SK-N-SH treated with all-trans-retinoic acid at 6 μM for 48 hours (cell line): ENCODE results near the gene PDK1.

Experiments
- ATAC-seq: fragments of 200-7000 bp; cut with Tn5 transposase; 3 replicates; pipeline ENCODE4 v1.9.1; 2020; ENCODE audit warnings: mild to moderate bottlenecking, moderate library complexity
- ARNTL ChIP-seq: fragments of 450-650 bp; formaldehyde crosslinking; IDR thresholded peaks from 2 replicates; pipeline ENCODE4 v1.5.0; 2020; ENCODE audit warnings: low read depth, mild to moderate bottlenecking, moderate library complexity, borderline replicate concordance
- BACH2 ChIP-seq: fragments of 250-450 bp; sonication (Bioruptor Pico); IDR thresholded peaks from 2 replicates; pipeline ENCODE4 v1.9.0; 2021; ENCODE audit warnings: mild to moderate bottlenecking, borderline replicate concordance
- CREB5 ChIP-seq: fragments of 250-450 bp; sonication (Bioruptor Pico); IDR thresholded peaks from 2 replicates; pipeline ENCODE4 v1.5.1; 2020; ENCODE audit warnings: low read depth, mild to moderate bottlenecking, moderate library complexity
- CSDC2 ChIP-seq: fragments of 250-450 bp; sonication (Bioruptor Pico); IDR thresholded peaks from 2 replicates; pipeline ENCODE4 v1.5.0; 2020; ENCODE audit warnings: mild to moderate bottlenecking, moderate library complexity
- CSRNP3 ChIP-seq: fragments of 250-450 bp; sonication (Bioruptor Pico); IDR thresholded peaks from 2 replicates; pipeline ENCODE4 v1.5.1; 2021; ENCODE audit warnings: mild to moderate bottlenecking, moderate library complexity
- ISL1 ChIP-seq: fragments of 250-450 bp; sonication (Bioruptor Pico); IDR thresholded peaks from 2 replicates; pipeline ENCODE4 v2.1.2; 2022; ENCODE audit warnings: mild to moderate bottlenecking, moderate library complexity
- OSR1 ChIP-seq: fragments of 250-450 bp; sonication (Bioruptor Pico); IDR thresholded peaks from 2 replicates; pipeline ENCODE4 v1.8.0; 2022; ENCODE audit warnings: moderate library complexity, mild to moderate bottlenecking, inconsistent platforms
- PATZ1 ChIP-seq: fragments of 250-450 bp; sonication (Bioruptor Pico); IDR thresholded peaks from 2 replicates; pipeline ENCODE4 v1.8.0; 2020; ENCODE audit warnings: mild to moderate bottlenecking, moderate library complexity, borderline replicate concordance
- POU6F1 ChIP-seq: fragments of 250-450 bp; sonication (Bioruptor Pico); IDR thresholded peaks from 2 replicates; pipeline ENCODE4 v1.8.0; 2021; ENCODE audit warnings: low read depth, mild to moderate bottlenecking, moderate library complexity, borderline replicate concordance
- PPARA ChIP-seq: fragments of 250-450 bp; sonication (Bioruptor Pico); IDR thresholded peaks from 2 replicates; pipeline ENCODE4 v1.5.0; 2020; ENCODE audit warnings: mild to moderate bottlenecking, borderline replicate concordance
- RARB ChIP-seq: fragments of 250-450 bp; sonication (Bioruptor Pico); IDR thresholded peaks from 2 replicates; pipeline ENCODE4 v1.8.0; 2021; ENCODE audit warnings: mild to moderate bottlenecking, moderate library complexity
- TCF4 ChIP-seq: fragments of 250-450 bp; sonication (Bioruptor Pico); IDR thresholded peaks from 2 replicates; pipeline ENCODE4 v1.8.0; 2021; ENCODE audit warnings: mild to moderate bottlenecking, moderate library complexity, borderline replicate concordance
- TOX ChIP-seq: fragments of 250-450 bp; sonication (Bioruptor Pico); IDR thresholded peaks from 2 replicates; pipeline ENCODE4 v1.8.0; 2021; ENCODE audit warnings: mild to moderate bottlenecking, moderate library complexity, borderline replicate concordance
- TSHZ2 ChIP-seq: fragments of 250-450 bp; sonication (Bioruptor Pico); IDR thresholded peaks from 2 replicates; pipeline ENCODE4 v1.5.0; 2020; ENCODE audit warnings: mild to moderate bottlenecking, moderate library complexity
- ZC3H10 ChIP-seq: fragments of 250-450 bp; sonication (Bioruptor Pico); IDR thresholded peaks from 2 replicates; pipeline ENCODE4 v1.5.1; 2021; ENCODE audit warnings: mild to moderate bottlenecking, moderate library complexity
- ZFP3 ChIP-seq: fragments of 250-450 bp; sonication (Bioruptor Pico); IDR thresholded peaks from 2 replicates; pipeline ENCODE4 v1.5.0; 2020; ENCODE audit warnings: mild to moderate bottlenecking, moderate library complexity
- ZFP30 ChIP-seq: fragments of 450-650 bp; formaldehyde crosslinking; IDR thresholded peaks from 2 replicates; pipeline ENCODE4 v1.5.0; 2022; ENCODE audit warnings: mild to moderate bottlenecking, moderate library complexity
- ZNF565 ChIP-seq: fragments of 450-650 bp; formaldehyde crosslinking; conservative IDR thresholded peaks from 2 replicates; pipeline ENCODE4 v1.5.0; 2020; ENCODE audit warnings: low read depth, mild to moderate bottlenecking, moderate library complexity
- ZNF70 ChIP-seq: fragments of 450-650 bp; formaldehyde crosslinking; IDR thresholded peaks from 2 replicates; pipeline ENCODE4 v1.5.0; 2020; ENCODE audit warnings: mild to moderate bottlenecking, moderate library complexity
- ZNF8 ChIP-seq: fragments of 450-650 bp; formaldehyde crosslinking; IDR thresholded peaks from 2 replicates; pipeline ENCODE4 v1.5.0; 2020; ENCODE audit warnings: mild to moderate bottlenecking, moderate library complexity

PDK1 gene

GRCh38 chr2:172554352-172555271, 1.3 kb upstream of the PDK1 start:
- no peak for TF ChIP-seq ARNTL (CRISPR knock-in tag)
- TF ChIP-seq TOX (CRISPR knock-in tag), result no peak
- no peak for TF ChIP-seq ZFP3
- TF ChIP-seq TSHZ2 (CRISPR knock-in tag), result no peak
- TF ChIP-seq CSDC2 (CRISPR knock-in tag), result no peak
- no peak for TF ChIP-seq ZC3H10 (CRISPR knock-in tag)
- no peak for TF ChIP-seq ZNF565 (CRISPR knock-in tag)
- no peak for TF ChIP-seq PATZ1 (CRISPR knock-in tag)
- TF ChIP-seq BACH2 (CRISPR knock-in tag), result no peak
- no peak for TF ChIP-seq ISL1
- no peak for TF ChIP-seq OSR1 (CRISPR knock-in tag)
- TF ChIP-seq TCF4, result no peak
- TF ChIP-seq CREB5 (CRISPR knock-in tag), result no peak
- no peak for TF ChIP-seq ZNF8 (CRISPR knock-in tag)

GRCh38 chr2:172555272-172555521, 693 bp upstream of the PDK1 start:
- peak; percentile 46; the same call in 2 of the 3 replicates for ATAC-seq
- no peak for TF ChIP-seq PPARA (CRISPR knock-in tag)
- TF ChIP-seq ZNF565 (CRISPR knock-in tag), result no peak
- TF ChIP-seq ARNTL (CRISPR knock-in tag), result no peak
- TF ChIP-seq BACH2 (CRISPR knock-in tag), result no peak
- TF ChIP-seq CREB5 (CRISPR knock-in tag), result no peak

More at GRCh38 chr2:172554352-172555271, 1.3 kb upstream of the PDK1 start:
- no peak for ATAC-seq

GRCh38 chr2:172556284-172557033, 569 bp downstream of the PDK1 start:
- ATAC-seq, result peak; percentile 65
- no peak for TF ChIP-seq TCF4
- no peak for TF ChIP-seq ZNF70 (CRISPR knock-in tag)
- TF ChIP-seq ISL1, result no peak
- TF ChIP-seq ZNF8 (CRISPR knock-in tag), result no peak
- no peak for TF ChIP-seq OSR1 (CRISPR knock-in tag)
- no peak for TF ChIP-seq CSRNP3 (CRISPR knock-in tag)
- TF ChIP-seq ZC3H10 (CRISPR knock-in tag), result no peak
- no peak for TF ChIP-seq ZFP30
- no peak for TF ChIP-seq ZNF565 (CRISPR knock-in tag)
- no peak for TF ChIP-seq CSDC2 (CRISPR knock-in tag)
- TF ChIP-seq PPARA (CRISPR knock-in tag), result no peak
- no peak for TF ChIP-seq RARB (CRISPR knock-in tag)
- no peak for TF ChIP-seq BACH2 (CRISPR knock-in tag)
- TF ChIP-seq TOX (CRISPR knock-in tag), result no peak
- TF ChIP-seq POU6F1 (CRISPR knock-in tag), result no peak
- TF ChIP-seq ZFP3, result no peak
- no peak for TF ChIP-seq TSHZ2 (CRISPR knock-in tag)
